Measurements from ENCODE around the gene HMOX1.

The HMOX1 gene

GRCh38 chr22:35442471-35442870, 61.6 kb downstream of the HMOX1 start:
- no peak for TF ChIP-seq CTCF (IDR thresholded peaks at IDR 0.05)

GRCh38 chr22:35443338-35443737, 62.4 kb downstream of the HMOX1 start:
- TF ChIP-seq CTCF (IDR thresholded peaks at IDR 0.05) = no peak
